ENCODE results near the gene DNM2.

DNM2 gene

GRCh38 chr19:10725415-10725814 lies 7.5 kb downstream of the DNM2 start:
- Histone ChIP-seq H3K4me3 (ENCODE audit: low read length) (no peak overlapping the region), H3F3A (ENCODE audit: insufficient read depth, low read length) (no peaks in the 10 kb centered on the region), H4K20me1 (ENCODE audit: insufficient read depth, low read length) (peaks cover 23% of the 10 kb centered on the region), H3K79me2 (ENCODE audit: low read length) (peaks cover 99% of the 10 kb centered on the region), H3K27ac (ENCODE audit: low read length) (no peak overlapping the region), H3K4me1 (ENCODE audit: low read length) (no peaks in the 10 kb centered on the region), H3K9ac (ENCODE audit: low read length) (no peak overlapping the region), H3K9me2 (replicated peaks; ENCODE audit: insufficient read depth, low read length) (no peaks in the 10 kb centered on the region), H3K36me3 (replicated peaks; ENCODE audit: insufficient read depth, low read length) (no peaks in the 10 kb centered on the region), H2AFZ (ENCODE audit: low read length) (no peak overlapping the region), H3K27me3 (replicated peaks; ENCODE audit: insufficient read depth, low read length) (no peaks in the 10 kb centered on the region), H3K4me2 (ENCODE audit: low read depth, low read length) (no peak overlapping the region), H3K9me3 (replicated peaks; ENCODE audit: insufficient read depth, low read length) (no peaks in the 10 kb centered on the region)
- no peak for DNase-seq
- TF ChIP-seq EZH2 (optimal IDR thresholded peaks at IDR 0.05; ENCODE audit: low read depth, low read length) (no peak), CTCF (IDR thresholded peaks at IDR 0.05; ENCODE audit: low read length) (no peak), EZH2phosphoT487 (IDR thresholded peaks at IDR 0.05; ENCODE audit: low read length) (no peak)

GRCh38 chr19:10726268-10726667 lies 8.4 kb downstream of the DNM2 start:
- H2AFZ ChIP-seq (ENCODE audit: low read length): no peak overlapping the region
- no peaks in the 10 kb centered on the region for H3K9me2 ChIP-seq (replicated peaks; ENCODE audit: insufficient read depth, low read length)
- no peak for DNase-seq
- no peaks in the 10 kb centered on the region for H3K9me3 ChIP-seq (replicated peaks; ENCODE audit: insufficient read depth, low read length)
- H3K79me2 ChIP-seq (ENCODE audit: low read length): peaks cover 99% of the 10 kb centered on the region
- no peaks in the 10 kb centered on the region for H3K27me3 ChIP-seq (replicated peaks; ENCODE audit: insufficient read depth, low read length)
- H3K4me2 ChIP-seq (ENCODE audit: low read depth, low read length): no peak overlapping the region
- no peak overlapping the region for H3K27ac ChIP-seq (ENCODE audit: low read length)
- H3K4me1 ChIP-seq (ENCODE audit: low read length): no peaks in the 10 kb centered on the region
- H3K4me3 ChIP-seq (ENCODE audit: low read length): no peak overlapping the region
- peaks cover 22% of the 10 kb centered on the region for H4K20me1 ChIP-seq (ENCODE audit: insufficient read depth, low read length)
- H3F3A ChIP-seq (ENCODE audit: insufficient read depth, low read length): no peaks in the 10 kb centered on the region
- H3K36me3 ChIP-seq (replicated peaks; ENCODE audit: insufficient read depth, low read length): no peaks in the 10 kb centered on the region
- H3K9ac ChIP-seq (ENCODE audit: low read length): no peak overlapping the region
- TF ChIP-seq EZH2 (optimal IDR thresholded peaks at IDR 0.05; ENCODE audit: low read depth, low read length): no peak
- TF ChIP-seq EZH2phosphoT487 (IDR thresholded peaks at IDR 0.05; ENCODE audit: low read length): no peak
- no peak for TF ChIP-seq CTCF (IDR thresholded peaks at IDR 0.05; ENCODE audit: low read length)

GRCh38 chr19:10727685-10728201 lies 9.9 kb downstream of the DNM2 start:
- Histone ChIP-seq H3K27me3 (replicated peaks; ENCODE audit: insufficient read depth, low read length) (no peaks in the 10 kb centered on the region), H3K79me2 (ENCODE audit: low read length) (peaks cover 98% of the 10 kb centered on the region), H3K4me2 (ENCODE audit: low read depth, low read length) (no peak overlapping the region), H3K9me2 (replicated peaks; ENCODE audit: insufficient read depth, low read length) (no peaks in the 10 kb centered on the region), H3K9me3 (replicated peaks; ENCODE audit: insufficient read depth, low read length) (no peaks in the 10 kb centered on the region), H3K4me1 (ENCODE audit: low read length) (no peaks in the 10 kb centered on the region), H4K20me1 (ENCODE audit: insufficient read depth, low read length) (peaks cover 14% of the 10 kb centered on the region), H3K9ac (ENCODE audit: low read length) (no peak overlapping the region), H3K4me3 (ENCODE audit: low read length) (no peak overlapping the region), H3F3A (ENCODE audit: insufficient read depth, low read length) (no peaks in the 10 kb centered on the region), H2AFZ (ENCODE audit: low read length) (no peak overlapping the region), H3K36me3 (replicated peaks; ENCODE audit: insufficient read depth, low read length) (no peaks in the 10 kb centered on the region), H3K27ac (ENCODE audit: low read length) (no peak overlapping the region)
- no peak for DNase-seq
- TF ChIP-seq EZH2 (optimal IDR thresholded peaks at IDR 0.05; ENCODE audit: low read depth, low read length) (no peak), CTCF (IDR thresholded peaks at IDR 0.05; ENCODE audit: low read length) (no peak), EZH2phosphoT487 (IDR thresholded peaks at IDR 0.05; ENCODE audit: low read length) (no peak)
